ENCODE measurements around the gene MRPL4.
A peak's percentile ranks its signal among the peaks of the same experiment; 100 is the strongest.
"Not testable (repeated sequence)": the region's sequence is repeated elsewhere in the genome, so short reads cannot be mapped to it uniquely, and the experiment has no call there.

MRPL4 gene

DNA sequence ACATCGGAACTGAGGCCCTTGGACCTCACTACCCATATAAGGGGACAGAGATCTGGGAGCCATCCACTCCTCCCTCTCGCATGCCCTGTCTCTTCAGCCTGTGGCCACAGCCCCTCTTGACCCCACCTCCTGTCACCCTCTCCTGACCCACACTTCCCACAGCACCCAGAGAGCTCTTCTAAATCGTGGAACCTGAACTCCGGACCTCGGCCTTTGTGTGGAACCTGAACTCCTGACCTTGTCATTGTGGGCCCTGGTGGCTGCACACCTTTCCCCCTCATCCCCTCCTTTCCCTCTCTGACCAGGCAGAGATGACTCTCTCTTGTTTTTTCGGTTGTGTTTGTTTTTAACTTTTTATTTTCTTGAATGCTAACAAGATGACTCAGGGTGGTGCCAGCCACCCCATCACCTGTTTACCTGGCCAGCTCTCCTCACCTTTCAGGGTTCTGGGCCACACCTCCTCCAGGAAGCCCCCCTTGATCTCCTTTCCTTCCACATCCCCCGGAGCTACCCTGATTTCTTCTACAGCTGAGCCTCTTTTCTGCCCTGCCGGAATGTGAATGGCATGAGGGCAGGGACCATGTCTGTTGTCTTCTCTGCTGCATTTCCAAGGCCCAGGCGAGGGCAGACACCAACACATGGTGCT is 5.1 kb downstream of the MRPL4 start:
- no peak for DNase-seq (ENCODE audit: low read depth, low spot score)
- H3K4me3 ChIP-seq (ENCODE audit: low read length): no peak overlapping the region

- H3K4me3 ChIP-seq (ENCODE audit: low read length): no peak overlapping the region
- no peak for DNase-seq (ENCODE audit: low read depth, low spot score)
Measured at GRCh38 chr19:10258080-10258710, 6.2 kb downstream of the MRPL4 start.

DNA sequence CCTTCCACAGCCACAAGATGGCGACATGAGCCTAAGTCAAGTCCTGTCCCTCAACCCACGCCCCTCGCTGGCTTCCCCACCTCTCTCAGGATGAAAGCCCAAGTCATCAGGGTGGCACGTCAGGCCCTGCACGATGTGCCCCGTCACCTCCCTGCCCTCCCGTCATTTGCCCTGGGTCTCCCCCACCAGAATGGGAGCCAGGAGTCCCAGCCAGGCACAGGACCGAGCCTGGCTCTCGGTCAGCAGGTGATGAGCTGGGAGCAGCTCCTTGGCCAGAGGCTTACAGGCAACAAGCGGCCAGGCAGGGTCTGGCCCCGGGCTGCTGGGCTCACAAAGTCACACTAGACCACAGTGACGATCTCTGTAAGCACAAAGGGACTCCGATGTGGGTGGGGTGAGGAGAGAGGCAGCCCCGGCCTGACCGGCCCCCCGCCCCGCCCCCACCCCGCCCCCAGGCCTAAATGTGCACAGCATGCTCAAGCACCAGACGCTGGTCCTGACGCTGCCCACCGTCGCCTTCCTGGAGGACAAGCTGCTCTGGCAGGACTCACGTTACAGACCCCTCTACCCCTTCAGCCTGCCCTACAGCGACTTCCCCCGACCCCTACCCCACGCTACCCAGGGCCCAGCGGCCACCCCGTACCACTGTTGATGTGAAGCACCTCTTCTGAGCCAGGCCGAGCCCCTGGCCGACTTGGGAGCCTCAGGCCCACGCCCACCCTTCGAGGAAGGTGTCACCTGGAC is 7.3 kb downstream of the MRPL4 start:
- H3K4me3 ChIP-seq (ENCODE audit: low read length): no peak overlapping the region
- peak; percentile 90 for DNase-seq (ENCODE audit: low read depth, low spot score)

GRCh38 chr19:10260141-10260584 is 8.1 kb downstream of the MRPL4 start:
- H3K4me3 ChIP-seq (ENCODE audit: low read length): no peak overlapping the region
- DNase-seq (ENCODE audit: low read depth, low spot score): no peak

DNA sequence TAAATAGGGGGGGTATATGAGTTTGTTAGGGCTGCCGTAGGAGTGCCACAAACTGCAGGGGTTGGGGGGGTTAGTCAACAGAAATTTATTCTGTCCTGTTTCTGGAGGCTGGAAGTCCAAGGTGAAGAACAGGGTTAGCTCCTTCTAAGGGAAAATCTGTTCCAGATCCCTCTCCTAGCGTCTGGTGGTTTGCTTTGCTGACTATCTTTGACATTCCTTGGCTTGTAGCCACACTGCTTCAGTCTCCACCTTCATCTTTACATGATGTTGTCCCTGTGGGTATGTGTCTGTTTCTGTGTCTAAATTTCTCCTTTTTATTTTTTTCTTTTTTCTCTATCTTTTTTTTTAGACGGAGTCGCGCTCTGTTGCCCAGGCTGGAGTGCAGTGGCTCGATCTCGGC is 10.8 kb downstream of the MRPL4 start:
- H3K4me3 ChIP-seq (ENCODE audit: low read length): no peak overlapping the region
- DNase-seq (ENCODE audit: low read depth, low spot score): no peak

DNA sequence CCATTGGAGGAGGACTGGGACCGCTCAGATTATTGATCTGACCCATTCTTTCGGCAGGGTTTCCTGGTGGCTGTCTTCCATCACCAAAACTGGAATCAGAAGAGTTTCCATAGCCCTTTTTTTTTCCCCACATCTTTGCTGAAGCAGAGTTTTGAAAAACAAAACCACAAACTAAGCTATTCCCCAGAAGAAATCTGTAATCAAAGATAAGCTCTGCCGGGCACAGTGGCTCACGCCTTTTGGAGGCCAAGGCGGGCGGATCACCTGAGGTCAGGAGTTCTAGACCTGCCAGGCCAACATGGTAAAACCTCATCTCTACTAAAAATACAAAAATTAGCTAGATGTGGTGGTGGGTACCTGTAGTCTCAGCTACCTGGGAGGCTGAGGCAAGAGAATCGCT is 14.7 kb downstream of the MRPL4 start:
- DNase-seq (ENCODE audit: low read depth, low spot score): no peak
- H3K4me3 ChIP-seq (ENCODE audit: low read length): no peak overlapping the region

- H3K4me3 ChIP-seq (ENCODE audit: low read length): no peak overlapping the region
- no peak for DNase-seq (ENCODE audit: low read depth, low spot score)
Measured at GRCh38 chr19:10268071-10268470, 16.1 kb downstream of the MRPL4 start.

DNA sequence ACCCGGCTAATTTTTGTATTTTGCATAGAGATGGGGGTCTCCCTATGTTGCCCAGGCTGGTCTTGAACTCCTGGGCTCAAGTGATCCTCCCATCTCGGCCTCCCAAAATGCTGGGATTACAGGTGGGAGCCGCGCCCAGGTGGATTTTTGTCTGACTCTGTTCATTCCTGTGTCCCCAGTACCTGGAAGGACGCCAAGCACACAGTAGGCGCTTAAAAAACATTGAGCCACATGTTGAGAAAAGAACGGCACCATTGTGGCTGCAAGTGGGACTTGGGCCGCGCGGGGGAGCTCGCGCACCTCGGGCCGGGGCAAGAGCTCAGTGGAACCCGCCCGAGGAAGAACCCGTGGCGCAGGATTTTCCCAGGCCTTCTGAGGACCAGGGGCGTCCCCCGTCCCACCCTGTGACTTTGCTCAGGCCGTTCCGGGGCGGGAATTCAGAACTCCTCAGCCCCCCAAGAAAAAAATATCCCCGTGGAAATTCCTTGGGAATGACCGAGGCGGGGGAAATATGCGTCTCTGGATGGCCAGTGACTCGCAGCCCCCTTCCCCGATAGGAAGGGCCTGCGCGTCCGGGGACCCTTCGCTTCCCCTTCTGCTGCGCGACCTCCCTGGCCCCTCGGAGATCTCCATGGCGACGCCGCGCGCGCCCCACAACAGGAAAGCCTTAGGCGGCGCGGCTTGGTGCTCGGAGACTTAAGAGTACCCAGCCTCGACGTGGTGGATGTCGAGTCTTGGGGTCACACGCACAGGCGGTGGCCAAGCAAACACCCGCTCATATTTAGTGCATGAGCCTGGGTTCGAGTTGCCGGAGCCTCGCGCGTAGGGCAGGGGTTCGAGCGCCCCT is 17.5 kb downstream of the MRPL4 start:
- peak; percentile 62 for DNase-seq (ENCODE audit: low read depth, low spot score)
- peak overlapping the region; percentile 48 for H3K4me3 ChIP-seq (ENCODE audit: low read length)

DNA sequence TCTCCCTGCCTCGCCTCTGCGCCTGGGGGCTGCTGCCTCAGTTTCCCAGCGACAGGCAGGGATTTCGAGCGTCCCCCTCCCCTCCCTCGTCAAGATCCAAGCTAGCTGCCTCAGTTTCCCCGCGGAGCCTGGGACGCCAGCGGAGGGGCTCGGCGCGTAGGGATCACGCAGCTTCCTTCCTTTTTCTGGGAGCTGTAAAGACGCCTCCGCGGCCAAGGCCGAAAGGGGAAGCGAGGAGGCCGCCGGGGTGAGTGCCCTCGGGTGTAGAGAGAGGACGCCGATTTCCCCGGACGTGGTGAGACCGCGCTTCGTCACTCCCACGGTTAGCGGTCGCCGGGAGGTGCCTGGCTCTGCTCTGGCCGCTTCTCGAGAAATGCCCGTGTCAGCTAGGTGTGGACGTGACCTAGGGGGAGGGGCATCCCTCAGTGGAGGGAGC is 18.2 kb downstream of the MRPL4 start:
- peak overlapping the region; percentile 48 for H3K4me3 ChIP-seq (ENCODE audit: low read length)
- no peak for DNase-seq (ENCODE audit: low read depth, low spot score)

DNA sequence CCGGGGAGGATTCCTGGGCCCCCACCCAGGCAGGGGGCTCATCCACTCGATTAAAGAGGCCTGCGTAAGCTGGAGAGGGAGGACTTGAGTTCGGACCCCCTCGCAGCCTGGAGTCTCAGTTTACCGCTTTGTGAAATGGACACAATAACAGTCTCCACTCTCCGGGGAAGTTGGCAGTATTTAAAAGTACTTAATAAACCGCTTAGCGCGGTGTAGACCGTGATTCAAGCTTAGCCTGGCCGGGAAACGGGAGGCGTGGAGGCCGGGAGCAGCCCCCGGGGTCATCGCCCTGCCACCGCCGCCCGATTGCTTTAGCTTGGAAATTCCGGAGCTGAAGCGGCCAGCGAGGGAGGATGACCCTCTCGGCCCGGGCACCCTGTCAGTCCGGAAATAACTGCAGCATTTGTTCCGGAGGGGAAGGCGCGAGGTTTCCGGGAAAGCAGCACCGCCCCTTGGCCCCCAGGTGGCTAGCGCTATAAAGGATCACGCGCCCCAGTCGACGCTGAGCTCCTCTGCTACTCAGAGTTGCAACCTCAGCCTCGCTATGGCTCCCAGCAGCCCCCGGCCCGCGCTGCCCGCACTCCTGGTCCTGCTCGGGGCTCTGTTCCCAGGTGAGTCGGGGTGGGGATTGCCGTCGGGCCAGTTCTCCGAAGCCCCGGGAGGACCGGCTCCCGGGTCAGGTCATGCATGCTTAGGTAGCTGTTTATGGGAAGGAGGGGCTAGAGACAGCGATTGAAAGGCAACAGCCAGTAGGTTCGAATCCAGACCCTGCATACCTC is 18.8 kb downstream of the MRPL4 start, which contains the start of gene ICAM1:
Gene ICAM1 (plus strand): TSS at position 505 of the 779 bp plus-strand sequence. CDS start 40 bp downstream, at position 545.
- peak; percentile 50 for DNase-seq (ENCODE audit: low read depth, low spot score)
- peak within 1 kb of the TSS; percentile 48 for H3K4me3 ChIP-seq (ENCODE audit: low read length)

- DNase-seq (ENCODE audit: low read depth, low spot score): no peak
- H3K4me3 ChIP-seq (ENCODE audit: low read length): no peak overlapping the region
Measured at GRCh38 chr19:10271543-10272086, 19.6 kb downstream of the MRPL4 start.

- no peak overlapping the region for H3K4me3 ChIP-seq (ENCODE audit: low read length)
- DNase-seq (ENCODE audit: low read depth, low spot score): no peak
Measured at GRCh38 chr19:10274589-10274988, 22.6 kb downstream of the MRPL4 start.

DNA sequence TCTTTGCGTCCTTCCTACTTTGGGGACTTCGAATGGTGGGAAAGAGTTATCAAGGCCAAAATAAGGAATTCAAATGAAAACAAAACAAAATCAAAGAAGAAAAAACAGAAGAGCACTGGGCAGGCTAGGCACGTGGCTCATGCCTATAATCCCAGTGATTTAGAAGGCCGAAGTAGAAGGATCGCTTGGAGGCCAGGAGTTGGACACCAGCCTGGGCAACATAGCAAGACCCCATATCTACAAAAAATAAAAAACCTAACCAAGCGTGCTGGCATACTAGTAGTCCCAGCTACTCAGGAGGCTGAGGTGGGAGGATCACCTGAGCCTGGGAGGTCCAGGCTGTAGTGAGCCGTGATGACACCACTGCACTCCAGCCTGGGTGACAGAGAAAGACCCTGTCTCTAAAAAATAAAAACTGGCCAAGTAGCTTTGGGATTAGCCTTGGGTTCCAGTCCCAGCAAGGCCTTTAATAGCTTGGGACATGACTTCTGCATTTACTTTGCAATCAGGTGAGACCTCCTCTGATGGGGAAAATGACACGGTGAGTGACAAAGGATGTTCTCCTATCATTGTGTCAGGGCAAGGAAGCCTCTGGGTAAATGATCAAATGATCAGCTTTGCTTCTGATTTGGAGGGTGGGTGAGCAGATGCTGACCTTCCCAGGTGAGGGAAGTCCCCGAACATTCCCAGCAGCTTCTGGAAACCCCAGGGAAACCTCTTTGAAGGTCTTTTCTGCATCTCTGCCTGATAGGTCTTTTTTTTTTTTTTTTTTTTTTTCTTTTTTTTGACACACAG is 26.0 kb downstream of the MRPL4 start:
- no peak for DNase-seq (ENCODE audit: low read depth, low spot score)
- no peak overlapping the region for H3K4me3 ChIP-seq (ENCODE audit: low read length)

- no peak overlapping the region for H3K4me3 ChIP-seq (ENCODE audit: low read length)
Measured at GRCh38 chr19:10278935-10279334, 26.9 kb downstream of the MRPL4 start.

GRCh38 chr19:10279737-10280442 is 27.9 kb downstream of the MRPL4 start:
- H3K4me3 ChIP-seq (ENCODE audit: low read length): no peak overlapping the region
- DNase-seq (ENCODE audit: low read depth, low spot score): no peak

More at GRCh38 chr19:10278935-10279334, 26.9 kb downstream of the MRPL4 start:
- no peak for DNase-seq (ENCODE audit: low read depth, low spot score)

GRCh38 chr19:10282043-10282442 is 30.0 kb downstream of the MRPL4 start:
- not testable (repeated sequence) for H3K4me3 ChIP-seq (ENCODE audit: low read length); DNase-seq (ENCODE audit: low read depth, low spot score)

Data from Jurkat, Clone E6-1 (cell line).